HepG2 (cell line): ENCODE data around the gene UPF3B. TPM values are rescaled to one million over a fixed set of nuclear protein-coding genes. Genes with fewer than 3 reads are reported as not detected.
A peak's percentile ranks its signal among the peaks of the same experiment; 100 is the strongest.

Source experiments
- GABPA ChIP-seq, 2 experiments: IDR thresholded peaks; 2 replicates each; pipeline ENCODE4 v1.6.1; 2011 to 2016; ENCODE audit warnings: low read depth in 2 of 2, low read length in 1 of 2, missing biosample characterization in 1 of 2, missing genetic modification characterization in 1 of 2
- GATAD1 ChIP-seq: IDR thresholded peaks from 2 replicates; pipeline ENCODE4 v1.6.1; 2016; ENCODE audit warnings: missing genetic modification reagents, missing compliant biosample characterization
- NBN ChIP-seq: fragments of 450-650 bp; conservative IDR thresholded peaks from 2 replicates; pipeline ENCODE4 v1.6.1; 2017
- RARA ChIP-seq: IDR thresholded peaks from 2 replicates; pipeline ENCODE4 v1.6.1; 2016; ENCODE audit warnings: missing genetic modification reagents, missing compliant biosample characterization
- SUZ12 ChIP-seq: fragments of 150-350 bp; IDR thresholded peaks from 2 replicates; pipeline ENCODE4 v1.6.1; 2014; ENCODE audit warnings: low read depth, low read length
- ZNF207 ChIP-seq: fragments of 450-650 bp; IDR thresholded peaks from 2 replicates; pipeline ENCODE4 v1.6.1; 2016; ENCODE audit warnings: antibody characterized with exemption, borderline replicate concordance
- ZSCAN12 ChIP-seq: sonication (generic); formaldehyde crosslinking; IDR thresholded peaks from 2 replicates; pipeline ENCODE4 v1.9.0; 2021; ENCODE audit warnings: mild to moderate bottlenecking, missing genetic modification reagents
- polyA plus RNA-seq, 8 experiments: library from polyadenylated mRNA; depleted of rRNA in 3 of 8; stranded (reverse) in 7 of 8; unstranded in 1 of 8; fragments of >200 nt; fragmentation: Illumina TruSeq in 4 of 8; extraction: Trizol in 4 of 8; gene quantifications; 2 replicates each; pipeline versions ENCODE4 v1.2.1 to v1.2.3, GENCODE V29; 2011 to 2016; ENCODE audit warnings: low read depth in 4 of 8, missing spikeins in 1 of 8, mixed read lengths in 1 of 8; ENCODE audit not compliant: insufficient read depth in 1 of 8
- total RNA-seq, 5 experiments: library from RNA; depleted of rRNA; stranded (reverse); fragments of >200 nt; fragmentation: Illumina TruSeq; extraction: Trizol; gene quantifications; 2 replicates each; pipeline ENCODE4 v1.2.3, GENCODE V29; 2016; ENCODE audit warnings: low read depth in 1 of 5
- TF ChIP-seq, protein P1 (sequence below): sonication (generic); formaldehyde crosslinking; IDR thresholded peaks from 2 replicates; pipeline ENCODE4; 2020; ENCODE audit warnings: missing genetic modification reagents, mild to moderate bottlenecking, borderline replicate concordance
- TF ChIP-seq, protein P2 (sequence below): IDR thresholded peaks from 2 replicates; pipeline ENCODE4 v1.6.1; 2016; ENCODE audit warnings: low read depth, borderline replicate concordance
- TF ChIP-seq, protein P3 (sequence below): IDR thresholded peaks from 2 replicates; pipeline ENCODE4 v1.6.1; 2016; ENCODE audit warnings: mild to moderate bottlenecking, missing biosample characterization, missing genetic modification reagents
- TF ChIP-seq, protein P4 (sequence below): sonication (generic); formaldehyde crosslinking; IDR thresholded peaks from 2 replicates; pipeline ENCODE4 v1.5.1; 2020; ENCODE audit warnings: mild to moderate bottlenecking, missing genetic modification reagents, moderate library complexity

UPF3B gene
- total and polyA plus RNA-seq, 2 of the 13 experiments (the other 11 are each of a cell fraction or from before 2014, with no cell fraction given), result 5.2 to 7.2 TPM

DNA sequence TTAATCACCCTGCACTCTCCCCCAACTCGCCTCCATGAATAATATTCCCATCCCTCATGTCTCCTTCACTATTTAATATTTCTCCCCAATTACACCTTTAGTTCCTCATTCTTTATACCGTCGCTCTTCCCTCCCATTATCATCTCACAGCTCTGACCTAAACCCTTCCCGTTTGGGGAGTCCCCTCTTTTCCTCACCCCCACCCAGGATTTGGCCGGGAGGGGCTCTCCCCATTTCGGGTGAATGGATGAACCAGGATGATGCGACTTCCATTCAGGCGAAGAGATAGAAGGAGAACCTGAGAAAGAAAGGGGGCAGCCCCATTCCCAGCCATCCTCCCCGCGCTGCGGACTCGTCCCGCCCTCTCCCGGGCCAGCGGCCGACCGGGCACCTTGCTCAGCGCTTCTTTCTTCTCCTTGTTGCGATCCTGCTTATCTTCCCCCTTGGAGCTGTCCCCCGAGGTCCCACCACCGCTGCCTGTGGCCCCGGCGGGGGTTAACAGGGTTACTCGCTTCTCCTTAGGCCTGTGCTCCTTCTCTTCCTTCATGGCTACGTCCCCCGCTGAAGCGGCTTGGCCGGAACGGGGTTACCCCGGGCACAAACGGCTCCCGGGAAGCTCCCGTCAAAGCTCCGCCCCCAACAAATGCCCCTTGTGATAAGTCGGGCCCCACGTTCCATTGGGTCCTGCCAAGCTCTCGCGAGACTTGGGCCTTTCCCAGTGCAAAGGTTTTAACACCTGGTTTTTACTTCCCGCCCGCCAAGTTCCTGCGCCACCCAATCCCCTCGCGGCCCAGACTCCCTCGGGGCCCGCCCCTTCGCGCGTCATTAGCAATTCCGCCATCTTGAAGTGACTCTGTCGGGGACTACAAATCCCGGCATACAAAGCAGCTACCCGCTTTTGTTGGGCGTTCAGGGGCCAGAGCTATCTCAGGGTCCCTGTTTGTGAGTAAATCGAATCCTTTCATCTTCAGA, at the start of gene UPF3B (continued):
- TF ChIP-seq, protein P1, sequence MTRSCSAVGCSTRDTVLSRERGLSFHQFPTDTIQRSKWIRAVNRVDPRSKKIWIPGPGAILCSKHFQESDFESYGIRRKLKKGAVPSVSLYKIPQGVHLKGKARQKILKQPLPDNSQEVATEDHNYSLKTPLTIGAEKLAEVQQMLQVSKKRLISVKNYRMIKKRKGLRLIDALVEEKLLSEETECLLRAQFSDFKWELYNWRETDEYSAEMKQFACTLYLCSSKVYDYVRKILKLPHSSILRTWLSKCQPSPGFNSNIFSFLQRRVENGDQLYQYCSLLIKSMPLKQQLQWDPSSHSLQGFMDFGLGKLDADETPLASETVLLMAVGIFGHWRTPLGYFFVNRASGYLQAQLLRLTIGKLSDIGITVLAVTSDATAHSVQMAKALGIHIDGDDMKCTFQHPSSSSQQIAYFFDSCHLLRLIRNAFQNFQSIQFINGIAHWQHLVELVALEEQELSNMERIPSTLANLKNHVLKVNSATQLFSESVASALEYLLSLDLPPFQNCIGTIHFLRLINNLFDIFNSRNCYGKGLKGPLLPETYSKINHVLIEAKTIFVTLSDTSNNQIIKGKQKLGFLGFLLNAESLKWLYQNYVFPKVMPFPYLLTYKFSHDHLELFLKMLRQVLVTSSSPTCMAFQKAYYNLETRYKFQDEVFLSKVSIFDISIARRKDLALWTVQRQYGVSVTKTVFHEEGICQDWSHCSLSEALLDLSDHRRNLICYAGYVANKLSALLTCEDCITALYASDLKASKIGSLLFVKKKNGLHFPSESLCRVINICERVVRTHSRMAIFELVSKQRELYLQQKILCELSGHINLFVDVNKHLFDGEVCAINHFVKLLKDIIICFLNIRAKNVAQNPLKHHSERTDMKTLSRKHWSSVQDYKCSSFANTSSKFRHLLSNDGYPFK (CRISPR knock-in tag), result no peak
- TF ChIP-seq SUZ12 (peak; percentile 35; the same call in 1 of the 2 replicates), RARA (CRISPR knock-in tag) (0 out of 2 replicates have a peak, but pooled peaks have one; percentile 8), GATAD1 (peak; percentile 60), ZSCAN12 (no peak), ZNF207 (no peak), NBN (no peak), GABPA (IDR thresholded peaks at IDR 0.05; ENCODE audit: low read depth, low read length) (no peak), GABPA (CRISPR knock-in tag; IDR thresholded peaks at IDR 0.05; ENCODE audit: low read depth) (peak; percentile 73)
- TF ChIP-seq, protein P2, sequence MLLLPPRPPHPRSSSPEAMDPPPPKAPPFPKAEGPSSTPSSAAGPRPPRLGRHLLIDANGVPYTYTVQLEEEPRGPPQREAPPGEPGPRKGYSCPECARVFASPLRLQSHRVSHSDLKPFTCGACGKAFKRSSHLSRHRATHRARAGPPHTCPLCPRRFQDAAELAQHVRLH, result peak; percentile 37; the same call in 1 of the 2 replicates
- TF ChIP-seq, protein P3, sequence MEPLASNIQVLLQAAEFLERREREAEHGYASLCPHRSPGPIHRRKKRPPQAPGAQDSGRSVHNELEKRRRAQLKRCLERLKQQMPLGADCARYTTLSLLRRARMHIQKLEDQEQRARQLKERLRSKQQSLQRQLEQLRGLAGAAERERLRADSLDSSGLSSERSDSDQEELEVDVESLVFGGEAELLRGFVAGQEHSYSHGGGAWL (CRISPR knock-in tag), result no peak
- TF ChIP-seq, protein P4, sequence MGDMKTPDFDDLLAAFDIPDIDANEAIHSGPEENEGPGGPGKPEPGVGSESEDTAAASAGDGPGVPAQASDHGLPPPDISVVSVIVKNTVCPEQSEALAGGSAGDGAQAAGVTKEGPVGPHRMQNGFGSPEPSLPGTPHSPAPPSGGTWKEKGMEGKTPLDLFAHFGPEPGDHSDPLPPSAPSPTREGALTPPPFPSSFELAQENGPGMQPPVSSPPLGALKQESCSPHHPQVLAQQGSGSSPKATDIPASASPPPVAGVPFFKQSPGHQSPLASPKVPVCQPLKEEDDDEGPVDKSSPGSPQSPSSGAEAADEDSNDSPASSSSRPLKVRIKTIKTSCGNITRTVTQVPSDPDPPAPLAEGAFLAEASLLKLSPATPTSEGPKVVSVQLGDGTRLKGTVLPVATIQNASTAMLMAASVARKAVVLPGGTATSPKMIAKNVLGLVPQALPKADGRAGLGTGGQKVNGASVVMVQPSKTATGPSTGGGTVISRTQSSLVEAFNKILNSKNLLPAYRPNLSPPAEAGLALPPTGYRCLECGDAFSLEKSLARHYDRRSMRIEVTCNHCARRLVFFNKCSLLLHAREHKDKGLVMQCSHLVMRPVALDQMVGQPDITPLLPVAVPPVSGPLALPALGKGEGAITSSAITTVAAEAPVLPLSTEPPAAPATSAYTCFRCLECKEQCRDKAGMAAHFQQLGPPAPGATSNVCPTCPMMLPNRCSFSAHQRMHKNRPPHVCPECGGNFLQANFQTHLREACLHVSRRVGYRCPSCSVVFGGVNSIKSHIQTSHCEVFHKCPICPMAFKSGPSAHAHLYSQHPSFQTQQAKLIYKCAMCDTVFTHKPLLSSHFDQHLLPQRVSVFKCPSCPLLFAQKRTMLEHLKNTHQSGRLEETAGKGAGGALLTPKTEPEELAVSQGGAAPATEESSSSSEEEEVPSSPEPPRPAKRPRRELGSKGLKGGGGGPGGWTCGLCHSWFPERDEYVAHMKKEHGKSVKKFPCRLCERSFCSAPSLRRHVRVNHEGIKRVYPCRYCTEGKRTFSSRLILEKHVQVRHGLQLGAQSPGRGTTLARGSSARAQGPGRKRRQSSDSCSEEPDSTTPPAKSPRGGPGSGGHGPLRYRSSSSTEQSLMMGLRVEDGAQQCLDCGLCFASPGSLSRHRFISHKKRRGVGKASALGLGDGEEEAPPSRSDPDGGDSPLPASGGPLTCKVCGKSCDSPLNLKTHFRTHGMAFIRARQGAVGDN (CRISPR knock-in tag), result peak; percentile 65
